Activated CD8-positive, alpha-beta memory T cell treated with anti-CD3 and anti-CD28 coated beads, Interleukin-2, amount 50 U/mL, for 1 hour (primary cell): ENCODE measurements around the gene PLXNB3.

Source experiments
- DNase-seq: peaks from one replicate; pipeline ENCODE4 v3.0.0-alpha.2; 2020; ENCODE audit errors: extremely low read depth

Gene PLXNB3

GRCh38 chrX:153791104-153791852, 27.2 kb downstream of the PLXNB3 start:
- DNase-seq, result no peak

- DNase-seq, result no peak
These were observed 28.3 kb downstream of the PLXNB3 start for GRCh38 chrX:153792368-153792767.

- DNase-seq, result no peak
These were observed 29.2 kb downstream of the PLXNB3 start for GRCh38 chrX:153793291-153793690.

- DNase-seq, result peak; percentile 80
These were observed 30.2 kb downstream of the PLXNB3 start, which contains the start of the genes IDH3G and SSR4 for GRCh38 chrX:153794018-153794896. TSS of gene IDH3G (minus strand) at chrX:153794375. CDS start at chrX:153794326, 49 bp downstream. TSS of gene SSR4 (plus strand) at chrX:153794668. CDS start at chrX:153794688, 20 bp downstream.

GRCh38 chrX:153794897-153795816, 31.1 kb downstream of the PLXNB3 start:
- no peak for DNase-seq

GRCh38 chrX:153797415-153798015, 33.5 kb downstream of the PLXNB3 start:
- DNase-seq, result no peak

GRCh38 chrX:153799326-153799725, 35.3 kb downstream of the PLXNB3 start:
- DNase-seq, result no peak

- no peak for DNase-seq
These were observed 36.2 kb downstream of the PLXNB3 start for GRCh38 chrX:153800177-153800722.

- no peak for DNase-seq
These were observed 36.7 kb downstream of the PLXNB3 start for GRCh38 chrX:153800746-153801145.

GRCh38 chrX:153801669-153802068, 37.6 kb downstream of the PLXNB3 start:
- DNase-seq, result no peak

- DNase-seq, result no peak
These were observed 38.5 kb downstream of the PLXNB3 start for GRCh38 chrX:153802513-153803045.

- no peak for DNase-seq
These were observed 39.4 kb downstream of the PLXNB3 start for GRCh38 chrX:153803211-153804099.

GRCh38 chrX:153804100-153804595, 40.1 kb downstream of the PLXNB3 start:
- no peak for DNase-seq

GRCh38 chrX:153804621-153805020, 40.6 kb downstream of the PLXNB3 start:
- no peak for DNase-seq

- no peak for DNase-seq
These were observed 41.4 kb downstream of the PLXNB3 start for GRCh38 chrX:153805436-153805835.

GRCh38 chrX:153806999-153807575, 43.0 kb downstream of the PLXNB3 start:
- DNase-seq, result no peak

- DNase-seq, result no peak
These were observed 43.9 kb downstream of the PLXNB3 start for GRCh38 chrX:153807976-153808375.

GRCh38 chrX:153812220-153812619, 48.2 kb downstream of the PLXNB3 start:
- DNase-seq, result no peak

GRCh38 chrX:153813161-153813560, 49.1 kb downstream of the PLXNB3 start:
- no peak for DNase-seq
